Left cardiac atrium (tissue), 4 donors: ENCODE measurements around the gene ATP8B4. TPM values are rescaled to one million over a fixed set of nuclear protein-coding genes. Genes with fewer than 3 reads are reported as not detected.

Experiments
- ATAC-seq, 2 donors: fragments of 200-7000 bp; cut with Tn5 transposase; one replicate each; pipeline ENCODE4 v1.9.1; 2020; ENCODE audit warnings: mild to moderate bottlenecking in 2 of 2, moderate library complexity in 2 of 2
- DNase-seq: peaks from one replicate; pipeline ENCODE4 v3.0.0-alpha.2; 2020
- intact Hi-C, 2 donors: fragments of 100-400 bp; cut with DNase I; formaldehyde crosslinking; loops; one replicate each; pipeline versions ENCODE4 v1.14.1 to v1.15.1; 2022 to 2023
- total RNA-seq, 2 donors: library from RNA; stranded (reverse); fragmentation: NEBNext Ultra II Directional; extraction: Animal tissue kit (Norgen Biotek cat#: 25700); gene quantifications; one replicate each; pipeline ENCODE4 v1.2.1, GENCODE V29; 2021
- donor health status: DM: no; HTN: yes; CAD: no.
- donor health status: DM: no; HTN: yes; CAD: no; lungs with severe emphysema.
- donor health status: DM: yes; HTN: yes; CAD: no.
- donor health status: Dilated cardiomyopathy.

ATP8B4 gene
- total RNA-seq, 2 donors from 2014 or later, result 5.4 to 9.7 TPM

- ATAC-seq, result no peak
- DNase-seq, result no peak
- intact Hi-C loops, result no loop called here
Observed at GRCh38 chr15:49824775-49825099, 294.3 kb downstream of the ATP8B4 start.

- DNase-seq, result no peak
- intact Hi-C loops, result no loop called here
- no peak for ATAC-seq
Observed at GRCh38 chr15:49823987-49824774, 294.9 kb downstream of the ATP8B4 start.

GRCh38 chr15:49817100-49817499 is 301.9 kb downstream of the ATP8B4 start:
- no peak for DNase-seq
- intact Hi-C loops, result no loop called here
- ATAC-seq, result no peak

GRCh38 chr15:49815950-49816349 is 303.1 kb downstream of the ATP8B4 start:
- intact Hi-C loops, result no loop called here
- ATAC-seq (peak in 1 of 2 donors; percentile 54), DNase-seq (peak; percentile 20)

- ATAC-seq, result no peak
- intact Hi-C loops, result no loop called here
Observed at GRCh38 chr15:49815526-49815925, 303.5 kb downstream of the ATP8B4 start.

GRCh38 chr15:49814709-49815108 is 304.3 kb downstream of the ATP8B4 start:
- ATAC-seq (peak in 1 of 2 donors; percentile 32), DNase-seq (no peak)
- intact Hi-C loops, result no loop called here

More at GRCh38 chr15:49815526-49815925, 303.5 kb downstream of the ATP8B4 start:
- no peak for DNase-seq

GRCh38 chr15:49813625-49814024 is 305.4 kb downstream of the ATP8B4 start:
- intact Hi-C loops, result no loop called here
- peak in 1 of 2 donors; percentile 27 for ATAC-seq
- DNase-seq, result no peak

GRCh38 chr15:49810720-49811119 is 308.3 kb downstream of the ATP8B4 start:
- DNase-seq, result no peak
- ATAC-seq, result peak in 1 of 2 donors; percentile 64
- intact Hi-C loops, result no loop called here

GRCh38 chr15:49809894-49810609 is 309.0 kb downstream of the ATP8B4 start:
- DNase-seq, result no peak
- intact Hi-C loops, result no loop called here
- peak in 1 of 2 donors; percentile 49 for ATAC-seq

- DNase-seq (no peak), ATAC-seq (no peak)
- intact Hi-C loops, result no loop called here
Observed at GRCh38 chr15:49808341-49808740, 310.7 kb downstream of the ATP8B4 start.

Other genes with a start within 250 kb of the ATP8B4 start
- gene SLC27A2, start 63.0 kb upstream of the ATP8B4 start, total RNA-seq, result under 1 TPM; 0.10 to 0.74 TPM
- gene HDC, start 146.5 kb upstream of the ATP8B4 start, total RNA-seq, result 1 to 10 TPM in 1 of 2 donors, under 1 TPM in 1; 0.65 to 1.1 TPM
- 10 to 100 TPM in 1 of 2 donors, 1 to 10 TPM in 1; 9.7 to 11.5 TPM for gene GABPB1, start 236.0 kb upstream of the ATP8B4 start, total RNA-seq